Fibroblast of mammary gland (primary cell): ENCODE results near the gene GRK6.

Source experiments
- DNase-seq: peaks from one replicate; pipeline ENCODE4 v3.0.0-alpha.2; 2010; ENCODE audit warnings: low read depth
- H3K4me3 ChIP-seq: 2 replicates; pipeline ENCODE4 v1.5.1; 2011; ENCODE audit warnings: low read depth, mild to moderate bottlenecking, low read length, moderate library complexity; ENCODE audit not compliant: control insufficient read depth
- TF ChIP-seq, protein P1 (sequence below): conservative IDR thresholded peaks from 2 replicates; pipeline ENCODE4 v1.5.1; 2011; ENCODE audit warnings: low read depth, low read length, inconsistent platforms; ENCODE audit not compliant: control insufficient read depth, insufficient read depth

GRK6 gene

DNA sequence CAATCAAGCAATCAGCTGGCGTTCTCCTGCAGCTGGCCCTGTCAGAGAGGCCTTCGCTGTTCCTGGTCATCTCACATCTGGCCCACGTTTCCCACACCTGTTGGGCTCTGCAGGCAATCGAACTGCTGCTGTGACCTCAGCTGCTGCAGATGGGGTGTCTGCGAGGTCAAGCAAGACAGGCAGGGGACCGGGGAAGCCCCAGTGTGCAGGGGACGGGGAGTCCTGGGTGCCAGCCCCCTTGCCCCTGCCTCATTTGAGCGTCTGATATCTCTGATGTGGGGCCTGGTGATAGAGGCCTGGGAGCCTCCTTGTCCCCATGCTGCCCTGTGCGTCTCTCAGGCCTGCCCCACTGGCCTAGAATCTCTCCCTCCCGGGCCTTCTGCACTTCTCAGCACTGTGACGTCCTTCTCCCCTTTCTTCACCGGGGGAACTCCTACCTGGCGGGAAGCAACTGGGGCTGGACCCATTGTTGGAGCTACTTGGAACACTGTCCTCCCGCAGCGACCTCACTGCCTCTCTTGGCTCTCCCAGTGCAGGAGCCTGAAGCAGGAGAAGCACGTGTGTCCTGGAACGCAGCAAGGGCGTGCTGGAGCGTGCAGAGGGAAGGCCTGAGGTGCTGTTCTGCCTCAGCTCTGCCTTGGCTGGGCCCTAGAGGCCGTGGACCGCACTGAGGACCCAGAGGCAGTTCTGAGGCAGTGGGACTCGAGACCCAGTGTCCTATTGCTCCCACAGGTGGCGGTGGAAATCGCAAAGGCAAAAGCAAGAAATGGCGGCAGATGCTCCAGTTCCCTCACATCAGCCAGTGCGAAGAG lies 3.9 kb downstream of the GRK6 start:
- DNase-seq, result no peak
- TF ChIP-seq, protein P1, sequence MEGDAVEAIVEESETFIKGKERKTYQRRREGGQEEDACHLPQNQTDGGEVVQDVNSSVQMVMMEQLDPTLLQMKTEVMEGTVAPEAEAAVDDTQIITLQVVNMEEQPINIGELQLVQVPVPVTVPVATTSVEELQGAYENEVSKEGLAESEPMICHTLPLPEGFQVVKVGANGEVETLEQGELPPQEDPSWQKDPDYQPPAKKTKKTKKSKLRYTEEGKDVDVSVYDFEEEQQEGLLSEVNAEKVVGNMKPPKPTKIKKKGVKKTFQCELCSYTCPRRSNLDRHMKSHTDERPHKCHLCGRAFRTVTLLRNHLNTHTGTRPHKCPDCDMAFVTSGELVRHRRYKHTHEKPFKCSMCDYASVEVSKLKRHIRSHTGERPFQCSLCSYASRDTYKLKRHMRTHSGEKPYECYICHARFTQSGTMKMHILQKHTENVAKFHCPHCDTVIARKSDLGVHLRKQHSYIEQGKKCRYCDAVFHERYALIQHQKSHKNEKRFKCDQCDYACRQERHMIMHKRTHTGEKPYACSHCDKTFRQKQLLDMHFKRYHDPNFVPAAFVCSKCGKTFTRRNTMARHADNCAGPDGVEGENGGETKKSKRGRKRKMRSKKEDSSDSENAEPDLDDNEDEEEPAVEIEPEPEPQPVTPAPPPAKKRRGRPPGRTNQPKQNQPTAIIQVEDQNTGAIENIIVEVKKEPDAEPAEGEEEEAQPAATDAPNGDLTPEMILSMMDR, result no peak
- no peak overlapping the region for H3K4me3 ChIP-seq

DNA sequence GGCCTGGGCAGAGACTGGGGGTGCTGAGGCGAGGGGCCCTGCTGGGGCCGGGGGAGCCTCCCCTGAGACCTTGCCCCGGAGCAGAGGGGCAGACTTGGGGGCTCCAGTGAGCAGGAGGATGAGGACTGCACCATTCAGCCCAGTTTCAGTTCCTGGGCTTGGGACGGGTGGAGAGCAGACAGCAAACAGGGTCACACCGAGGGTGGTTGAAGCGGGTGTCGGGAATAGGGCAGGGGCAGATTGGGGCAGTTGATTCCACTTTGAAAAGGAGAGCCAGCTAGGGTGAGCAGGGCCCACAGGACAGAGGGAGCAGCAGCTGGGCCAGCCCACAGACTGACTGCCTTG lies 4.5 kb downstream of the GRK6 start:
- no peak for DNase-seq
- TF ChIP-seq, protein P1, result no peak
- H3K4me3 ChIP-seq, result no peak overlapping the region

DNA sequence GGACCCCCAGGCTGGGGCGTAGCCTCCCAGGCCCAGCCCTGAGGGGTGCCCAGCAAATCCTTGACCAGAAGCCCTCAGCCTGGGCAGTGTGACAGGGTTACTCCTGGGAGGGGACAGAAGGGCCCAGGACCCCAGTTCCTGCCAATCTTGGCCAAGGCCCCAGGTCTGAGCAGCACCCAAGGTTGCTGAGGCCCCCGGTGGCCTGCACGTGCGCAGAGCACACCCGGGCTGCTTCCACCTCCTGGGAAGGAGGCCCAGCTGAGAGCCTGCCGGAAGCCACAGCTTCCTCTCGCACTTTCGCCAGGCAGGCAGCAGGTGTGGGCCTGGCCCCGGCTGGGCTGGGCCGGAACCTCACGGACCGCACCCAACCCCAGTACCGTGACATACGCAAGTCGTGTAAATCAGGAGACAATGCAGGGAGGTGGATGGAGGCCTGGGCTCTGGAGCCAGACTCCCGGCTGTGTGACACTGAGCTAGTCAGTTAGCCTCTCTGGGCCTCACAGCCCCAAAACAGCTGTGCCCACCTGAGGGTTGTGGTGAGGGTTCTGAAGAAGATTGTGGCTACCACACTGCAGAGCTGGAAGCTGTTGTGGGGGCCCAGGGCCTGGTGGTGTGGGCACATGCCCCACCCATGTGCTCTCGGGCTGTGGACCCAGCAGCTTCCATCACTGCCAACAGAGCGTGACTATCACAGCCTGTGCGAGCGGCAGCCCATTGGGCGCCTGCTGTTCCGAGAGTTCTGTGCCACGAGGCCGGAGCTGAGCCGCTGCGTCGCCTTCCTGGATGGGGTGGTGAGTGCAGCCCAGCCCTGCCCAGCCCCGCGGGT lies 5.1 kb downstream of the GRK6 start:
- no peak overlapping the region for H3K4me3 ChIP-seq
- DNase-seq, result no peak

DNA sequence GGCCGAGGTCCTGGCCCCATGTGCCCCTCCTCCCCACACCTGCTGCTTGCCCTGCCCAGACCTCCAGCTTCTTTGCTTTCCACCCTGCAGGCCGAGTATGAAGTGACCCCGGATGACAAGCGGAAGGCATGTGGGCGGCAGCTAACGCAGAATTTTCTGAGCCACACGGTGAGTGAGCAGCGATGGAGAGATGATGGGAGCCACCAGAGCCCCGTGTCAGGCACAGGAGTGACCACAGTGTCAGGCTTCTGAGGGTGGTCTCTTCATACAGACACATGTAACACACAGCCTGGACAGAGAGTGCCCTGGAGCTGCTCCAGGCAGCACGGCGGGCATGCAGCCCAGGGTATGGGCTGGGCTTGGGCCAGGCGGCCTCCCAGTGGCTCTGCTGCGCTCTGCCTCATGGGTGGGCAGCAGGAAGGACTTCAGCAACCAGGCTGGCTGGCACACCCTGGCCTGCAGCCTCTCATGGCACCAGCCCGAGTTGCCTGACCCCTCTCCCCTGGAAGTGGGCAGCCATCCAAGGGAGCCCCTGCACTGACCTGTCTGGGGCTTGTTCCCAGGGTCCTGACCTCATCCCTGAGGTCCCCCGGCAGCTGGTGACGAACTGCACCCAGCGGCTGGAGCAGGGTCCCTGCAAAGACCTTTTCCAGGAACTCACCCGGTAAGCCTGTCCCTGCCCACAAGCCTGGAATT lies 5.8 kb downstream of the GRK6 start:
- no peak overlapping the region for H3K4me3 ChIP-seq
- DNase-seq, result no peak
- TF ChIP-seq, protein P1, result no peak

More for the DNA sequence above, 5.1 kb downstream of the GRK6 start:
- TF ChIP-seq, protein P1, result no peak

DNA sequence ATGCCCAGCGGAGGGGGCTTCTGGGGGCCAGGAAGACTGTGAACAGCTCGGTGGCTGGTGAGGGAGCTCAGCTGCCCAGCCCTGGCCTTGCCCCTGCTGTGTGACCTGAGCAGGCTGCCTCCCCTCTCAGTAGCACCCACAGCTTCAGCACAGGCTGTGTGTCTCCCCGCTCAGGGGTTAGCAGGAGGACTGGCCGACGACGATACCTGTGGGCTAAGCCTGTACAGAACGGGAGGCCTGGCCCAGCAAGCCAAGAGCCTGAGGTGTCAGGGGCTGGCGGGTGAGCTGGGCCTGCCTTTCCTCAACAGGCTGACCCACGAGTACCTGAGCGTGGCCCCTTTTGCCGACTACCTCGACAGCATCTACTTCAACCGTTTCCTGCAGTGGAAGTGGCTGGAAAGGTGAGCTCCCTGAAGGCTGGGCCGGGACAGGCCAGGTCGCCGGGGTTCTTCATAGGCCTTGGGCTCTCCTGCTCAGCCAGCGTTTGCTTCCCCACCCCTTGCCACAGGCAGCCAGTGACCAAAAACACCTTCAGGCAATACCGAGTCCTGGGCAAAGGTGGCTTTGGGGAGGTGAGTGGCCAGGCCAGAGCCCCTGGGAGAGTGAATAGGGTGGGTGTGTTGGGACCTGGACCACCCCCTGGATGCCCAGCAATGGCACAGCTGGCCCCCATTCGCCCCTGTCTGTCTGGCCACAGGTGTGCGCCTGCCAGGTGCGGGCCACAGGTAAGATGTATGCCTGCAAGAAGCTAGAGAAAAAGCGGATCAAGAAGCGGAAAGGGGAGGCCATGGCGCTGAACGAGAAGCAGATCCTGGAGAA lies 6.6 kb downstream of the GRK6 start:
- DNase-seq, result no peak
- no peak overlapping the region for H3K4me3 ChIP-seq

More for the DNA sequence above, 6.6 kb downstream of the GRK6 start:
- TF ChIP-seq, protein P1, result no peak
